NOMO-1 treated with dmso at 0.1 percent for 144 hours (cell line): ENCODE measurements around the gene RASL12.
"Not testable (repeated sequence)": the region's sequence is repeated elsewhere in the genome, so short reads cannot be mapped to it uniquely, and the experiment has no call there.

Experiments
- DNase-seq: peaks from one replicate; lab custom pipeline; 2025; ENCODE audit not compliant: unreplicated experiment; lab: John Stamatoyannopoulos, UW

The RASL12 gene

DNA sequence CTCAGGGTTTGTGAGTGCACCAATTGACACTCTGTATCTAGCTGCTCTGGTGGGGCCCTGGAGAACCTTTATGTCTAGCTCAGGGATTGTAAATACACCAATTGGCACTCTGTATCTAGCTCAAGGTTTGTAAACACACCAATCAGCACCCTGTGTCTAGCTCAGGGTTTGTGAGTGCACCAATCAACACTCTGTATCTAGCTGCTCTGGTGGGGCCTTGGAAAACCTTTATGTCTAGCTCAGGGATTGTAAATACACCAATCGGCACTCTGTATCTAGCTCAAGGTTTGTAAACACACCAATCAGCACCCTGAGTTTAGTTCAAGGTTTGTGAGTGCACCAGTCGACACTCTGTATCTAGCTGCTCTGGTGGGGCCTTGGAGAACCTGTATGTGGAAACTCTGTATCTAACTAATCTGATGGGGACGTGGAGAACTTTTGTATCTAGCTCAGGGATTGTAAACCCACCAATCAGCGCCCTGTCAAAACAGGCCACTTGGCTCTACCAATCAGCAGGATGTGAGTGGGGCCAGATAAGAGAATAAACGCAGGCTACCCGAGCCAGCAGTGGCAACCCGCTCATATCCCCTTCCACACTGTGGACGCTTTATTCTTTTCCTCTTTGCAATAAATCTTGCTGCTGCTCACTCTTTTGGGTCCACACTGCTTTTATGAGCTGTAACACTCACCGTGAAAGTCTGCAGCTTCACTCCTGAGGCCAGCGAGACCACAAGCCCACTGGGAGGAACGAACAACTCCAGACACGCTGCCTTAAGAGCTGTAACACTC is 8.0 kb upstream of the RASL12 start:
- not testable (repeated sequence) for DNase-seq

DNA sequence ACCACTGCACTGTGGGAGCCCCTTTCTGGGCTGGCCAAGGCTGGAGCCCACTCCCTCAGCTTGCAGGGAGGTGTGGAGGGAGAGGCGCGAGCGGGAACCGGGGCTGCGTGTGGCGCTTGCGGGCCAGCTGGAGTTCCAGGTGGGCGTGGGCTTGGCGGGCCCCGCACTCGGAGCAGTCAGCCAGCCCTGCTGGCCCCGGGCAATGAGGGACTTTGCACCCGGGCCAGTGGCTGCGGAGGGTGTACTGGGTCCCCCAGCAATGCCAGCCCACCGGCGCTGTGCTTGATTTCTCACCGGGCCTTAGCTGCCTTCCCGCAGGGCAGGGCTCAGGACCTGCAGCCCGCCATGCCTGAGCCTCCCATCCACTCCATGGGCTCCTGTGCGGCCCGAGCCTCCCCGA is 7.2 kb upstream of the RASL12 start:
- DNase-seq, result not testable (repeated sequence)

DNA sequence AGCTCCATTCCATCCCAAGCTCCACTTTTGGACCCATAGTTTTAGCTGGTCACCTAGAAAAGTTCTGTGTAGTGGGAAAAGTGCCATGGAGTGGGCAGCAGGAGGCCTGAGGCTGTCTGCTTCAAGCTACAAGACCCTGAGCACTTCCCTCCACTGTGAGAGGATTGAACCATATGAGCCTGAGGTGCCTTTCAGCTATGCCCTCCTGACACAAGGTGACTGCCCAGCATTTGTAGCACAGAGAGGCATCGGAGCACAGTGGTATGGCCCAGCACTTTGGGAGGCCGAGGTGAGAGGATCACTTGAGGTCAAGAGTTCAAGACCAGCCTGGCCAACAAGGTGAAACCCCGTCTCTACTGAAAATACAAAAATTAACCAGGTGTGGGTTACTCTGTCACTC is 4.8 kb upstream of the RASL12 start:
- DNase-seq, result no peak

DNA sequence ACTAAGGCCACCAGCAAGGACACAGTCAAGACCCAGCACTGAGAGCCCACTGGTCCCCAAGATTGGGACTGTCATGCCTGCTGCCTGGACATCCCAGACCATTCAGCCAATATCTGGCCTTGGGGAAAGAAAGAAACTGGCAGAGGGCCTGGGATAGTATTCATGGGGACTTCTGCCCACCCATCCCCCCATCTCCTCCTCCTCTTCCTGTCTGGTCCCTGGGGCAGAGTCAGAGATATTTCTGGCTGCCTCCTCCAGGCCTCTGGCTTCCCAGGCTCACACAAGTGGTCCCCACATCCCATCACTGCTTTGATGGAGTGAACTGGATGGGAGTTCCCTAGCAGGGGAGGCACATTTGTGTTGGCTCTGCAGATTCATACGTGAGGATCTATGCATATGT is 4.2 kb upstream of the RASL12 start:
- DNase-seq, result no peak

DNA sequence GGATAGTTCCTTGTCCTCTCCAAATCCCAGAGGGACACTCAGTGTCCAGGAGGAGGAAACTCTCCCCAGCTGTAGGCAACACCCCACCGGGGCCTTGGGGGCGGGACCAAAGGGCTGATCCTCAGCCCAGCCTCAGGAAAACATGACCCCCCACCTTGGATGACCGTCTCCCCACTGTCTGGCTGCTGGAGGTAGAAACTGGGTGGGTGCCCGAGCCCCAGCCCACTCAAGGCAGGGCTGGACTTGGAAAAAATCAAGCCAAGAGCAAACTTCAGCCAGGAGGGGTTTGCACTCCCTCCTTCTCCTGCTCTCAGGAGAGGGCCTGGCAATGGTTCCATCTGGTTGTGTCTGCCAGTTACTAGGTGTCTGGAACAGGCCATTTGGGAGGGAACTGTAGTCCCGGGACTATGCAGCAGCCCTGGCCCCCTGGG is 3.6 kb upstream of the RASL12 start:
- no peak for DNase-seq

DNA sequence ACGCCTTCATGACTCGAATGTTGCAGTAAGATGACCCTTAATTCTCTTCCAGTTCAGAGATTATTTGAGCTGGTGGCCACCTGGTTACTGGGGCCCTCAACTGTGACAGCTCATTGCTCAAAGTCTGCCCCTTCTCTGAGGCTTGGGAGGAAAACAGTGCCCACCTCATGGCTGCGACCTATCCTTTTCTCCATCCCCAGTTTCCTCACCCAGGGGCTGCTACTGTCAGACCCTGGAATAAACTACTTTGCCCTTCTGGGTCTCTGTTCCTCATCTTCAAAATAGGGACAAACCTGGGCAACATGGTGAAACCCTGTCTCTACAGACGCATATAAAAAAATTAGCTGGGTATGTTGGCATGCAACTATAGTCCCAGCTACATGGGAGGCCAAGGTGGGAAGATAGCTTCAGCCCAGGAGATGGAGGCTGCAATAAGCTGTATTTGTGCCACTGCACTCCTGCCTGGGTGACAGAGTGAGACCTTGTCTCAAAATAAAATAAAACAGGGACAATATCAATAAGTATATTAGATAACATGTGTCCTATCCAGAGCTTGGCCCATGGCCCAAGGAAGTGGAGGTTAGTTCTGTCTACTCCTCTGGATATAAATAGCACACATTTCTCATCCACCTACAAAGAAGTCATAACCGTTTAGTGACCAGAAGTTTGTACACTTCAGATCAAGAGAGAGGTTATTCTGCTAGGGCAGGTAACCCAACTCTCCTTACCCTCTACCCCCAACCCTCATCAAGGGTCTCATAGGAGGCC is 2.2 kb upstream of the RASL12 start:
- no peak for DNase-seq

DNA sequence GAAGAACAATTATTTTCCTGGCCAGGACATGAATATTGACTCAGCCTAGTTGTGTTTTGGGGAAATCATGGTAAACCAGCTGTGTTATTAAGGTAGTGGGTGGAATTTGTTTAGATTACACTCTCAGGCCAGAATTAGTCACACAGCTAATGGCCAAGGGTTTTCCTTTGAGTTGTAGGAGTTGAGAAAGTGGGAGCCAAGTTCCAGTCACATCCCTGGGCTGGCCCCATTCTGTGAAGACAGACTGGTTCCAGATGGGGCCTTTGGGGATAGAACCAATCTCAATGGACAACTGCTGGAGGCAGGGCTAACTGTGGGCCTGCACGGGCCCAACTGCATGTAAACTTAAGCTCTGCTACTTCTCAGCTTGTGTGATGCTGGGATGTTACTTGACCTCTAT is 1.4 kb upstream of the RASL12 start:
- no peak for DNase-seq

DNA sequence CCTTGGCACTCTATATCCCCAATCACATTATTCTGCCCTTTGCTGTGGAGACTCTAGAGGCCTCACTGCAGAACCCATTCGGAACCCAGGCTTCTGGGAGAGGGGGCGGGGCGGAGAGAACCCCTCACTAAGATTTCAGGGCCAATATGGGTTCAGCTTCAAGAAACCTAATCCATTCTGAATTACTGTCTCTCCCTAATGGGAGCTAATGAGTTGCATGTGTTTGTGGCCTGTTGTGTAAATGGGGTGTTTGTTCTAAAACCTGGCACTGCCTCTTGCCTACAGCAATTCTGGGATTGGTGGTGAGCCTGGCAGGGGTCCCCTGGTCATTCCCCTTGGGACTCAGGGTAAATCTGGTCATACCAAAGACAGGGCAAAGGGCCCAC is 605 bp upstream of the RASL12 start:
- no peak for DNase-seq

DNA sequence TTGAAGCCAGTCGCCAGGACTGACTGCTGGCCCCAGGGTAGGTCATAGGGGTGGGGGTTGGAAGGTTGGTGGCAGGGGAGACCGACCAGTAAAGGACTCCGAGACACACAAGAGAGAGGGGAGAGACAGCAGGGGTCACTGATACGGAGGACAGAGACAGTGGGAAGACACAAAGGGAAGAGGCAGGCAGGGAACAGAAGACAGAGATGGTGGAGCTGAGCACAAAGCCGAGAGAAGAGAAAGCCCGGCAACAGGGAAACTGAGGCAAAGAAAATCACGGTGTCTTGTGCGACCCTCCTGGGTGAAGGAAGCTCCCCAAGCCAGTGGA is 510 bp downstream of the RASL12 start:
- DNase-seq, result no peak

DNA sequence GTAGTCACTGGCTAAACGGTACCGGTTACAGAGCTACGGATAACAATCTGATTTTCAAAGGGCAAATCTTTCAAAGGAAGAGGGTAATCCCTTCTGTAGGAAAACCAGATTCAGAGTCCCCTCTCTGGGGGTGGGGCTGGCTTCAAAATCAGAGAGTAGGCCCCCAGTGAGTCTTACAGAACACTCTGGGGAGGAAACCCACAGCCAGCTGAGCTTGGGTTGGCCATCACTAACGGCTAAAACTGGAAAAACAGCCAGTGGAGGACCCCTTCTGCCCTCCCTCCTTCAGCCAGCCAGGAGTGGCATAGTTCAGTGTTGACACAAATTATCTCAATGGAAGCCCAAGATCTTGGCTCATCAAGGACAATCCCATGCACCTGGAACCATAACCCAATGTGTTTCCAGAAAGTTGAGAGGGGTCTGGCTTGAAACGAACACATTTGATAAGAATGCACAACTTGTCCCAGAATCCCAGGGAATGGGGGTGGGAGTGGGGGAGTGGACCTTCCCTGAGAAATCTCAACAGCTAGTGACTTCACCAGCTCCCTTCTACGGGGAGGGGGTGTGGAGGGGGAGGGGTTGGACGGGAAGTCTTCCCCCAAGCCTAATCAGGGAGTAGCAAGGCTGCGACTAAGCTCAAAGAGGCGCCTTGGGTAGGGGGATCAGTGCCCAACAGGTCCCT is 1.0 kb downstream of the RASL12 start:
- no peak for DNase-seq

DNA sequence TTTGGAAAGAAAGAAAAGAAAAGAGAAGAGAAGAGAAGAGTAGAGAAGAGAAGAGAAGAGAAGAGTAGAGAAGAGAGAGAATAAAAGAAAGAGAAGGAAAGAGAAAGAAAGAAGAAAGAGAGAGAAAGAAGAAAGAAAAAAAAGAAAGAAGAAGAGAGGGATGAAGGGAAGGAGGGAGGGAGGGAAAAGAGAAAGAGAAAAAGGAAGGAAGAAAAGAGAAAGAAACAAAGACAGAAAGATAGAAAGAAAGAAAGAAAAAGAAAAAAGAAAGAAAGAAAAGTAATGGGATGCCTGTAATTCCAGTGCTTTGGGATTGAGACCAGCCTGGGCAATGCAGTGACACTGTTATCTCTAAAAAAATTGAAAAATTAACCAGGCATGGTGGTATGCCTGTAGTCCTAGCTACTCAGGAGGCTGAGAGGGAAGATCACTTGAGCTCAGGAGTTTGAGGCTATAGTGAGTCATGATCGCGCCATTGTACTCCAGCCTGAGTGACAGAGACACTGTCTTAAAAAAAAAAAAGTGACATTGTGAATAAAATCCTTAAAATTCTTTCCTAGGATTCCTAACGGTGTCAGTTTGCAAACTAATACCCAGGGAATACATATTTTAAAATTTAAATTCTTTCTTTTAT is 1.7 kb downstream of the RASL12 start:
- no peak for DNase-seq

DNA sequence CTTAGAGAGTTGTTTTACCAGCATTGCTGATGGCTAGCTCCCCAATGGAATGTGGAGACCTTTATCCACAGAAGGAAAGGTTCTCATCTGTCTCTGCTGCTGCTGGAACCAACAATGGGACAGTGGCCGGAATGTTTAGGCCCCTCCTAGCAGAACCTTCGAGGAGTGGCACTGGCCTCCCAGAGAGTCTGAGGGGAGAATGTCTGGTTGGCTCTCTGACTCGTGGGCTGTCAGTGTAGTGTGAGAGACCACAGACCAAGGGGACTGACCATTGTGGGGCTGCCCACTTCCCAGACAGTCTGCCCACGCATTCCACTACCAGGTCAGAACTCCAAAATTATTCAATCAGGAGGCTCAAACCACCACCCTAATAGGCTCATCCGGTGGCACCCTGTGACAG is 5.1 kb downstream of the RASL12 start:
- no peak for DNase-seq

DNA sequence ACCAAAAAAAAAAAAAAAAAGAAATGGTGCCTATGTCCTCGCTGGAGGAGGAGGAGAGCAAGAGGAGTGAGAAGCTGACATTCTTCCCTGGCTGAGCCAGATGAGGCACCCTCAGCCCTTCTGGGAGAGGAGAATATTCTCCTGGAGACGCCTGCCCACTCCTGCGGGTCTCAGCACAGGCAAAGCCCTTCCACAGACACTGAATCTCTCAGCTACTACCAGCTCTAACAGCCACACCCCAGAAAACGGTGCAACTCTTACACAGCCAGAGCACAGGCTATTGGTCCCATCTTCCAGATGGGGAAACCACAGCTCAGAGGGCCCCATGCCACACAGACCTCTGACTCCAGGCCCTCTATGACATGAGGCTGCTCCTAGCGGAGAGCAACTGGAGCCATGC is 5.7 kb downstream of the RASL12 start:
- DNase-seq, result no peak

DNA sequence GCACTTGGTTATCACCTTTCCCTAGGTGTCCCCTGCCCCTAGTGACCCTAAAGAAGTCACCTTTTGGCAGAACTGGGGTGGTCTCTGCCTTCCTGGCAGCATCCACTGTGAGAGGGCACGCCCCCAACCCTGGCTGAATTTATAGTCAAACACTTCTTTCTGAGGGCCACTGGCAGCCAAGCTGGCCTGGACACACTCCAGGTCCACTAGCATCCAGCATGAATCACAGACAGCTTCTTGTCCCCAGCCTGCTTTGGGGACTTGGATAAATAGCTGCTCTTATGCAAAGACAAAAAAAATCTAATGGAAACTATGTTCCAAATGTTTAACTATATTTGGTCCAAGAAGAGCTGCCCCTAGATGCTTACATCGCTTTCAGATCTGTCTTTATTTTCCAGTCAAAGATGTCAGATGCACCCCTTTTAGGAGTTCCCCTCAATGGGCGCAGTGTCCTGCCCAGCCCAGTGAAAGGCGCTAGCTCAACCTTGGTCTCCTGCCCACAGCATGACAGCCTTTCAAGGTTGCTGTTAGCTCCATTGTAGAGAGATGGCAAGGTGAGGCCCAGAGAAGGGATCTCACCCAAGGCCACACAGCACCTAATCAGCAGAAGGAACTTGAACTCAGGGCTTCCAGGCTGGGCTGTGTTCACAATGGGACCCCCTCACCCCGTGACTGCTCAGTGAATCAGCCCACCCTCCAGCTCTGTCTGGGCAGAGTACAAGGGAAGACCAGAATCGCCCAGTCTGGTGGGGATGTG is 7.0 kb downstream of the RASL12 start:
- DNase-seq, result no peak

DNA sequence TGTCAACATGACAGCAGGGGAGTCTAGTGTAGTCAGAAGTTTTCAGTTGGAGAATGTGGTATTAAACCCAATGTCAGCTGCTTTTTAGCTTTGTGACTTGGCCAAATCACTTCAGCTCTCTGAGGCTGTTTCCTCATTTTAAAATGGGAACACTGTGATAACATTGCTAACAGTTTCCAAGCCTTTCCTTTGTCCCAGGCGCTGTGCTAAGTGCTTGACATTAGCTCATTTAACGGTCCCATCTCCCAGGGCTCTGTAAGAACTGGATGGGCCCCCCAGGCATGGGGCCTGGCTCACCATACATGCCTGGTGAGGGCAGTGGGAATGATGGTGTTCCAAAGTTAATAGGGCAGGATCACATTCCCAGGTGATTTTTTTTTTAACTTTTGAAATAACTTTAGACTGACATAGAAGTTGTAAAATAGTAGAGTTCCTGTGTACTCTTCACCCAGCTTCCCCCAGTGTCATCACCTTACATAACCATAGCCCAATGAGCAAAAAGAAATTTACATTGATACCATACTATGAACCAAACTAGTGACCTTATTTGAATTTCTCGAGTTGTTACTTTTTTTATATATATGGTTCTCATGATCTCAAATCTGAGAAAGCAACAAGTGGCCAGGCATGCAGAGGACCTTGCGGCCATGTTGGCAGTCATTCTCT is 7.7 kb downstream of the RASL12 start:
- DNase-seq, result no peak

DNA sequence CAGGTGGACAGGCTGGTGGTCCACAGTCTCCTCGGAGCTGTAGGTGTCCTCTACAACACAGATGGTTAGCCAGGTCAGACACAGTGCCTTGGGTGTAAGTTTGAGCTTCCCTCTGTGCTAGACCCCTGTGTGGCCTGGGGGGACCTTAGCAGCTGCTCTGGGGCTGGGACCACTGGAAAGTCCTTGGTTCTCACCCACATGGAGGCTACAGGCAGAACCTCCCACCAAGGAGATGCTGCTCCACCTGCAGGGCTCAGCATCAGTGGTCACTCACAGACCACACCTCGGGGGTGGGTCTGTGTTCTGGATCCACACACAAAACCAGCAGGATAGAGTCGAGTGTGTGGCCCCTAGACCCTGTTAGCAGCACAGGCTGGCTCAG is 8.4 kb downstream of the RASL12 start:
- no peak for DNase-seq

DNA sequence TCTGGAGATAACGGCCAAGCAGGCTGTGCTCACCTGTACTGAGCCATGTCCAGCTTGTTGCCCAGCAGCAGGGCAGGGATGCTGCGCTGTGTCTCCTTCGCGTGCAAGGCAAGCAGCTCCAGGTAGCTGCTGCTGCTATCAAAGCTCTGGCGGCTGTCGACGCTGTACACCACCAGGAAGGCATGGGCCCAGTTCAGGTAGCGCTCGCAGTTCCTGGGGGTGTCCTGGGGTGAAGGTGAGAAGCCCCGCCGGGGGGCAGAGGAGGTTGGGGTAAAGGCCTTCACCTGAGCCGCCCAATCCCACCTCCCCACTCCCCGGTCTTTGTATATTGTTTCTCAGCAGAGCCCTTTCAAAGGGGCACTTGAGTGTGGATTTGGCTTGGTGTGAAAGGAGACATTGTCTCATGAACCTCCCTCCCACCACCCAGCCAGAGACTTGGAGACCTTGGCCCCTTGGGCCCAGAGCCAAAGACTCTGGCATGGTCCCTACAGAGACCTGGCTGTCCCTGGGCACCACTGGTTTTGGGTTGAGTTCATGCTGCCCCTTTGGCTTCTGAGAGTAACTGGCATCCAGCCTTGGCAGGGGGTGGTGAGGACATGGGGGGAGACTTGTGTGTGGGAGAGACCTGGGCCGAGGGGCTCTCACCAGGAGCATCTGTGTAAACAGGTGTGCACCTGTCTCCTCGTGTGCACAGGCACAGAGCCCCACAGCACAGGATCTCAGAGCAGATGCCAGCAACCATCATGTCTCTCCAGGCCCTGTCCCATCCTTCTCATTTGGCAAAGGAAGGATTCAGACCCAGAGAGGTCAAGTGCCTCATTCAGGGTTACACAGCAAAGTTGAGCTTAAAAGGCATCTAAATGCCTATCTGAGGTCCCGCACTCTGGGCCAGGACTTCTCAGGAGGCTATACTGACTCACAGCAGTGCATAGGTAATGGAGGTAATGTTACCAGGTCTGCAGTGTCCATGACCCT is 9.1 kb downstream of the RASL12 start:
- DNase-seq, result no peak

DNA sequence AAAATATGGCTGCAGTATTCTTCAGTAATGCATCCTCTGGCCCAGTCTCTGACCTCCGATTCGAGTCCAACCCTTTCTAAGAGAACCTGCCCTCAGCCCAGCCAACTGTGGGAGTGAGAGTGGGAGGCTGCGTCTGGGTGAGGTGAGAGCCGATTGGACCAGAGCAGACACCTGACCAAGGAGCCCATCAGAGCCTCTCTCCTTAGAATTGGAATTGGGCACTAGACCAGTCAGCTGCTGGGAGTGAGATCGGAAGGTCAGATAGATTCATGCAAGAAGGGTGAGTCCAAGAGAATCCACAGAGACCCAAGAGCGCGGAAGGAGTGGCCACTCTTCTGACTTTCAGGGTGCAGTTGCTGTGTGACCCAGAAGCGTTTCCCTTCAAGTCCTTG is 10.2 kb downstream of the RASL12 start:
- no peak for DNase-seq

DNA sequence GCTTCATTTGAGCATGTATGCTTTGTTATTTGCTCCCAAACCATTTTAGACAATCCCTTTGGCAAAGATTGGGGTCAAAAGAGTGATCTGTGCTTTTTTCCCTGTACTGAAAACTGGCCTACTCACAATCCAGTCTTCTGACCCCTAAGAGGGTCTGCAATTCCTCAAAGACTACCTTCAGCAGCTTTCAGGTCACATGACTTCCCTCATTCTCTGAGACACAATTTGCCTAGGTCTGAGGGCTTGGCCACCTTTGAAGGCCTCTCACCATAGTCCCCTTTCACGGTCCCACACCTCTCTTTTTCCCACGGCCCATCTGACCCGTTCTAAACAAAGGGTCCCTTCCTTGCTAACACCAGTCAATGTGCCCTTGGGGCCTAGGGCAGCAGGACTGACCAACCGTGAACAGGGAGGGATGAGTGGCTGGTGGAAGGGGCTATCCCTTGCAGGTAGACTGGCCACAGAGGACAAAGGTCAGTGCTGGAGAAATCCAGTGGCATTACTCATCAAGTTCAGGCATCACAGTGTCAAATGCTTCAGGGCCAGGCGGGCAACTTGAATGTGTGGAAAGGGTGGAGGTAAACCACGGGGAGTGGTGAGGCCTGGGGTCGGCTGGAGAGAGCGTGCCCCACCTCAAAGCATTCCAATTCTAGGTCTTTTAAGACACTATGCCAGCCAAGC is 10.8 kb downstream of the RASL12 start:
- DNase-seq, result no peak
